IMR-90 (cell line): Measurements from ENCODE around the gene TMEM235. TPM values are rescaled to one million over a fixed set of nuclear protein-coding genes. Genes with fewer than 3 reads are reported as not detected.

Experiments
- ATAC-seq: fragments of 200-7000 bp; cut with Tn5 transposase; 2 replicates; pipeline ENCODE4 v1.9.1; 2020; ENCODE audit warnings: low read depth, mild to moderate bottlenecking, moderate library complexity
- BruUV-seq: library from RNA; stranded (reverse); fragments of 400-500 nt; replicated peaks from 2 replicates; lab custom pipeline; 2021; lab: Mats Ljungman, UMichigan
- CTCF ChIA-PET: fragments of 300-600 bp; formaldehyde crosslinking; extraction: SDS; loops from one replicate; lab custom pipeline; 2021; ENCODE audit warnings: antibody characterized with exemption; lab: Yijun Ruan, JAX
- POLR2A ChIA-PET: fragments of 300-600 bp; sonication (Branson Sonifier 250); formaldehyde crosslinking; loops from one replicate; lab custom pipeline; 2022; ENCODE audit warnings: antibody characterized with exemption; ENCODE audit not compliant: unreplicated experiment; lab: Charles Lee
- DNase-seq: peaks from one replicate; pipeline ENCODE4 v3.0.0; 2013
- H2AFZ ChIP-seq: replicated peaks from 2 replicates; pipeline ENCODE3; 2013; ENCODE audit warnings: low read length, mild to moderate bottlenecking; ENCODE audit not compliant: poor library complexity
- H2AK5ac ChIP-seq: 2 replicates; pipeline ENCODE4 v1.6.1; 2013; ENCODE audit warnings: low read depth, low read length, inconsistent platforms
- H2AK9ac ChIP-seq: replicated peaks from 2 replicates; pipeline ENCODE3; 2013; ENCODE audit warnings: mild to moderate bottlenecking, low read depth, low read length, moderate library complexity; ENCODE audit not compliant: poor library complexity
- H2BK120ac ChIP-seq: 2 replicates; pipeline ENCODE4 v1.6.1; 2013; ENCODE audit warnings: low read depth, low read length, inconsistent platforms
- H2BK15ac ChIP-seq: 3 replicates; pipeline ENCODE4 v1.6.1; 2013; ENCODE audit warnings: low read depth, low read length, inconsistent platforms
- H2BK20ac ChIP-seq: 2 replicates; pipeline ENCODE4 v1.6.1; 2013; ENCODE audit warnings: low read depth, mild to moderate bottlenecking, inconsistent platforms, low read length, moderate library complexity
- H2BK5ac ChIP-seq: 2 replicates; pipeline ENCODE4 v1.6.1; 2013; ENCODE audit warnings: mild to moderate bottlenecking, low read depth, low read length, inconsistent platforms; ENCODE audit not compliant: poor library complexity, severe bottlenecking
- H3K14ac ChIP-seq: replicated peaks from 2 replicates; pipeline ENCODE4 v1.6.1; 2013; ENCODE audit warnings: low read depth, low read length, inconsistent platforms
- H3K18ac ChIP-seq: 2 replicates; pipeline ENCODE4 v1.6.1; 2013; ENCODE audit warnings: low read depth, low read length, control low read depth
- H3K23ac ChIP-seq: 2 replicates; pipeline ENCODE4 v1.6.1; 2013; ENCODE audit warnings: low read depth, low read length, inconsistent platforms
- H3K27ac ChIP-seq: 2 replicates; pipeline ENCODE4 v1.5.1; 2013; ENCODE audit warnings: mild to moderate bottlenecking, control low read depth, low read length; ENCODE audit not compliant: insufficient read depth
- H3K27me3 ChIP-seq: 2 replicates; pipeline ENCODE4 v1.6.1; 2013; ENCODE audit warnings: low read length; ENCODE audit not compliant: control insufficient read depth, insufficient read depth
- H3K36me3 ChIP-seq: 2 replicates; pipeline ENCODE4 v1.6.1; 2013; ENCODE audit warnings: low read length, mixed read lengths; ENCODE audit not compliant: control insufficient read depth, insufficient read depth
- H3K4ac ChIP-seq: 2 replicates; pipeline ENCODE4 v1.6.1; 2013; ENCODE audit warnings: low read depth, low read length, inconsistent platforms
- H3K4me1 ChIP-seq: 2 replicates; pipeline ENCODE4 v1.6.1; 2013; ENCODE audit warnings: low read length, mixed read lengths; ENCODE audit not compliant: control insufficient read depth, insufficient read depth
- H3K4me2 ChIP-seq: 2 replicates; pipeline ENCODE4 v1.6.1; 2013; ENCODE audit warnings: low read depth, mild to moderate bottlenecking, control low read depth, low read length, moderate library complexity
- H3K4me3 ChIP-seq: 2 replicates; pipeline ENCODE4 v1.5.1; 2013; ENCODE audit warnings: low read depth, mild to moderate bottlenecking, control low read depth, low read length, moderate library complexity; ENCODE audit not compliant: insufficient read depth
- H3K56ac ChIP-seq: 2 replicates; pipeline ENCODE4 v1.6.1; 2013; ENCODE audit warnings: low read length, inconsistent platforms; ENCODE audit not compliant: insufficient read depth; ENCODE audit errors: extremely low read depth
- H3K79me1 ChIP-seq, 2 experiments: 2 replicates each; pipeline ENCODE4 v1.6.1; 2013; ENCODE audit warnings: low read length in 2 of 2, inconsistent platforms in 1 of 2, low read depth in 1 of 2
- H3K9ac ChIP-seq: 2 replicates; pipeline ENCODE4 v1.6.1; 2013; ENCODE audit warnings: low read depth, low read length, control low read depth
- H3K9me1 ChIP-seq: 2 replicates; pipeline ENCODE4 v1.6.1; 2013; ENCODE audit warnings: low read length, inconsistent platforms; ENCODE audit not compliant: insufficient read depth
- H3K9me3 ChIP-seq: 2 replicates; pipeline ENCODE4 v1.6.1; 2013; ENCODE audit warnings: low read length; ENCODE audit not compliant: control insufficient read depth, insufficient read depth
- H4K20me1 ChIP-seq: 2 replicates; pipeline ENCODE4 v1.6.1; 2013; ENCODE audit warnings: low read length, inconsistent platforms; ENCODE audit not compliant: insufficient read depth
- H4K5ac ChIP-seq: 2 replicates; pipeline ENCODE4 v1.6.1; 2013; ENCODE audit warnings: mild to moderate bottlenecking, low read depth, low read length, control low read depth
- H4K8ac ChIP-seq, 2 experiments: 2 replicates each; pipeline ENCODE4 v1.6.1; 2013; ENCODE audit warnings: low read depth in 2 of 2, low read length in 2 of 2, control low read depth in 1 of 2, inconsistent platforms in 1 of 2
- H4K91ac ChIP-seq: 2 replicates; pipeline ENCODE4 v1.6.1; 2013; ENCODE audit warnings: low read depth, low read length, inconsistent platforms; ENCODE audit not compliant: insufficient read depth
- BHLHE40 ChIP-seq: fragments of 150-350 bp; IDR thresholded peaks from 2 replicates; pipeline ENCODE4 v1.6.1; 2016; ENCODE audit warnings: mild to moderate bottlenecking, low read depth, low read length
- CEBPB ChIP-seq: IDR thresholded peaks from 2 replicates; pipeline ENCODE4 v1.6.1; 2012; ENCODE audit warnings: low read depth, low read length, improper control_type of control experiment
- CHD1 ChIP-seq: IDR thresholded peaks from 2 replicates; pipeline ENCODE4 v1.6.1; 2012; ENCODE audit warnings: low read depth, low read length, improper control_type of control experiment
- FOS ChIP-seq: fragments of 150-350 bp; IDR thresholded peaks from 2 replicates; pipeline ENCODE4 v1.6.1; 2016; ENCODE audit warnings: low read depth, low read length
- MAFK ChIP-seq: IDR thresholded peaks from 2 replicates; pipeline ENCODE4 v1.6.1; 2012; ENCODE audit warnings: low read depth, low read length, improper control_type of control experiment
- MAZ ChIP-seq: IDR thresholded peaks from 2 replicates; pipeline ENCODE4 v1.6.1; 2012; ENCODE audit warnings: low read depth, mild to moderate bottlenecking, low read length, improper control_type of control experiment, moderate library complexity, borderline replicate concordance
- MXI1 ChIP-seq: IDR thresholded peaks from 2 replicates; pipeline ENCODE4 v1.6.1; 2012; ENCODE audit warnings: low read depth, mild to moderate bottlenecking, low read length, moderate library complexity, borderline replicate concordance
- NFE2L2 ChIP-seq: fragments of 150-350 bp; IDR thresholded peaks from 2 replicates; pipeline ENCODE4 v1.6.1; 2016; ENCODE audit warnings: low read depth, mild to moderate bottlenecking, low read length
- POLR2A ChIP-seq: IDR thresholded peaks from 2 replicates; pipeline ENCODE4 v1.6.1; 2012; ENCODE audit warnings: mild to moderate bottlenecking, low read depth, low read length
- RAD21 ChIP-seq: IDR thresholded peaks from 2 replicates; pipeline ENCODE4 v1.6.1; 2012; ENCODE audit warnings: low read length, improper control_type of control experiment
- RCOR1 ChIP-seq: IDR thresholded peaks from 2 replicates; pipeline ENCODE4 v1.6.1; 2012; ENCODE audit warnings: mild to moderate bottlenecking, low read length, improper control_type of control experiment; ENCODE audit not compliant: insufficient replicate concordance
- RFX5 ChIP-seq: IDR thresholded peaks from 2 replicates; pipeline ENCODE4 v1.8.0; 2012; ENCODE audit warnings: low read depth, mild to moderate bottlenecking, low read length, moderate library complexity
- SMC3 ChIP-seq: fragments of 150-350 bp; IDR thresholded peaks from 2 replicates; pipeline ENCODE4 v1.6.1; 2016; ENCODE audit warnings: low read depth, mild to moderate bottlenecking, antibody characterized with exemption, low read length, moderate library complexity
- WGBS, 2 experiments: methylation state at CpG; one replicate each; pipeline versions ENCODE4 v1.1.5 to v1.1.7; 2013; ENCODE audit warnings: missing lambda C conversion rate in 2 of 2; ENCODE audit not compliant: insufficient read length in 1 of 2; ENCODE audit errors: extremely low coverage in 2 of 2; 5-methylcytosine and 5-hydroxymethylcytosine counted together
- dilution Hi-C: fragments of 300-500 bp; cut with HindIII; formaldehyde crosslinking; loops from one replicate; pipeline ENCODE4 v1.14.3; 2018; ENCODE audit warnings: low sequenced_read_pairs; ENCODE audit not compliant: unreplicated experiment
- in situ Hi-C: fragments of 300-500 bp; cut with MboI; formaldehyde crosslinking; loops from 3 replicates; pipeline ENCODE4 v1.14.3; 2019; ENCODE audit warnings: low sequenced_read_pairs, inconsistent platforms, mixed read lengths
- intact Hi-C: fragments of 100-400 bp; cut with micrococcal nuclease; formaldehyde crosslinking; loops from 2 replicates; pipeline ENCODE4 v1.10.0; 2022
- polyA plus RNA-seq, 3 experiments: library from polyadenylated mRNA; depleted of rRNA; stranded (reverse); fragments of >200 nt; gene quantifications; 2 replicates each; pipeline ENCODE4 v1.2.3, GENCODE V29; 2012; ENCODE audit warnings: low replicate concordance in 1 of 3
- total RNA-seq: library from RNA; depleted of rRNA; stranded (reverse); fragments of >200 nt; gene quantifications from 2 replicates; pipeline ENCODE4 v1.2.3, GENCODE V29; 2012
- TF ChIP-seq, protein P1 (sequence below): conservative IDR thresholded peaks from 2 replicates; pipeline ENCODE4 v1.5.1; 2012; ENCODE audit warnings: mild to moderate bottlenecking, low read depth, low read length, improper control_type of control experiment
- TF ChIP-seq, protein P2 (sequence below): fragments of 150-350 bp; IDR thresholded peaks from 2 replicates; pipeline ENCODE4 v1.6.1; 2016; ENCODE audit warnings: low read depth, mild to moderate bottlenecking, low read length, moderate library complexity, borderline replicate concordance
- TF ChIP-seq, protein P3 (sequence below): fragments of 150-350 bp; IDR thresholded peaks from 2 replicates; pipeline ENCODE4 v1.6.1; 2017; ENCODE audit warnings: mild to moderate bottlenecking, antibody characterized with exemption, low read length, low read depth

The TMEM235 gene
- total and polyA plus RNA-seq, 2 of the 4 experiments (the other 2 are of a cell fraction), result not detected

DNA sequence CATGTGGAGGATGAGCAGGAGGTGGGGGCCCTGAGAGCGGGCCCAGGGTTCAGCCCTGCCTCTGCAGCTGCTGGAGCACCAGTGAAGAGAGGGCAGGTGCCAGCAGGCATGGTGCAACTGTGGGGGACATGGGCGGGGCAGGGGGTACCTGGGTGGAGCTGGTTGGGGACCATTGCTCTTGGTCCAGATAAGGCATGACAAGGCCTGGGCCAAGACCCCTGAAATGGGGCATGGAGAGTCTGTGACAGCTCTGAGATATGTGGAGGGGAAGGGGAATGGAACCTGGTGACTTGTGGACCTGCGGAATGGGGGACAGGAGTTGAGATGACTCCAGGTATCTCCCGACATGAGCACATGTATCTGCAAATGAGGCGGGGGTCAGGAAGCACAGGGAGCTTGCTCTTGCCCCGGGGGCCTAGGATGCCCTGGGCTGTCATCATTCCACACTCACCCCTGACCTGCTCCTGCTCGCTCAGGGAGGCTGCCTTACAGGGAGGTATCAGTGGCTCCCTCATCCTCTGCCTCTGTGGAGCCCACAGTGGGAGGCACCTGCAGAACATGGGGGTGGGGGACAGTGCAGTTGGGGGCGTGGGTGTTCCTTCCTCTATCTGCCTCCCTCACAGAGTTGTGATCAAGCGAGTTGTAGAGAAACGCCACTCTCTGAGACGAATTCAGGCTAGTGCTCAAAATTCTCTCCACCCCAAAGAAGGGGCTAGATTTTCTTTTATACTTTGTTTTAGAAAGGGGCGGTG is 40.2 kb downstream of the TMEM235 start:
- Histone ChIP-seq H4K91ac (no peak overlapping the region), H3K4me3 (no peak overlapping the region), H3K4me2 (no peak overlapping the region), H3K36me3 (no peaks in the 10 kb centered on the region), H4K5ac (no peak overlapping the region), H3K27ac (no peak overlapping the region), H3K18ac (no peak overlapping the region), H2BK5ac (no peak overlapping the region), H2BK20ac (no peak overlapping the region), H3K79me1 (no peaks in the 10 kb centered on the region), H3K4ac (no peak overlapping the region), H2AFZ (no peak overlapping the region), H3K56ac (no peak overlapping the region), H2BK15ac (no peak overlapping the region), H3K9ac (no peak overlapping the region), H3K9me1 (no peaks in the 10 kb centered on the region), H4K8ac (no peak overlapping the region), H3K23ac (no peak overlapping the region), H3K27me3 (peaks cover 55% of the 10 kb centered on the region), H3K14ac (no peak overlapping the region), H3K4me1 (peaks cover 13% of the 10 kb centered on the region; the same call in 1 of the 2 replicates), H2AK9ac (no peak overlapping the region), H2BK120ac (no peak overlapping the region), H4K20me1 (no peaks in the 10 kb centered on the region), H2AK5ac (no peak overlapping the region), H3K9me3 (peaks cover 5% of the 10 kb centered on the region)
- 86% methylated on average over 2 of the region's 12 CpGs; no CpG with 5 or more reads in 1 of the 2 experiments for WGBS, 2 experiments
- dilution Hi-C loops (no loop called here), in situ Hi-C loops (no loop called here), intact Hi-C loops (no loop called here)
- ChIA-PET CTCF (no interaction called here), POLR2A (no interaction called here)
- TF ChIP-seq, protein P1, sequence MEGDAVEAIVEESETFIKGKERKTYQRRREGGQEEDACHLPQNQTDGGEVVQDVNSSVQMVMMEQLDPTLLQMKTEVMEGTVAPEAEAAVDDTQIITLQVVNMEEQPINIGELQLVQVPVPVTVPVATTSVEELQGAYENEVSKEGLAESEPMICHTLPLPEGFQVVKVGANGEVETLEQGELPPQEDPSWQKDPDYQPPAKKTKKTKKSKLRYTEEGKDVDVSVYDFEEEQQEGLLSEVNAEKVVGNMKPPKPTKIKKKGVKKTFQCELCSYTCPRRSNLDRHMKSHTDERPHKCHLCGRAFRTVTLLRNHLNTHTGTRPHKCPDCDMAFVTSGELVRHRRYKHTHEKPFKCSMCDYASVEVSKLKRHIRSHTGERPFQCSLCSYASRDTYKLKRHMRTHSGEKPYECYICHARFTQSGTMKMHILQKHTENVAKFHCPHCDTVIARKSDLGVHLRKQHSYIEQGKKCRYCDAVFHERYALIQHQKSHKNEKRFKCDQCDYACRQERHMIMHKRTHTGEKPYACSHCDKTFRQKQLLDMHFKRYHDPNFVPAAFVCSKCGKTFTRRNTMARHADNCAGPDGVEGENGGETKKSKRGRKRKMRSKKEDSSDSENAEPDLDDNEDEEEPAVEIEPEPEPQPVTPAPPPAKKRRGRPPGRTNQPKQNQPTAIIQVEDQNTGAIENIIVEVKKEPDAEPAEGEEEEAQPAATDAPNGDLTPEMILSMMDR, result no peak
- TF ChIP-seq SMC3 (no peak), MXI1 (no peak), FOS (no peak), NFE2L2 (no peak), BHLHE40 (no peak), RFX5 (no peak), RCOR1 (no peak), CEBPB (no peak), POLR2A (no peak), RAD21 (no peak), MAZ (no peak), MAFK (no peak), CHD1 (no peak)
- TF ChIP-seq, protein P2, sequence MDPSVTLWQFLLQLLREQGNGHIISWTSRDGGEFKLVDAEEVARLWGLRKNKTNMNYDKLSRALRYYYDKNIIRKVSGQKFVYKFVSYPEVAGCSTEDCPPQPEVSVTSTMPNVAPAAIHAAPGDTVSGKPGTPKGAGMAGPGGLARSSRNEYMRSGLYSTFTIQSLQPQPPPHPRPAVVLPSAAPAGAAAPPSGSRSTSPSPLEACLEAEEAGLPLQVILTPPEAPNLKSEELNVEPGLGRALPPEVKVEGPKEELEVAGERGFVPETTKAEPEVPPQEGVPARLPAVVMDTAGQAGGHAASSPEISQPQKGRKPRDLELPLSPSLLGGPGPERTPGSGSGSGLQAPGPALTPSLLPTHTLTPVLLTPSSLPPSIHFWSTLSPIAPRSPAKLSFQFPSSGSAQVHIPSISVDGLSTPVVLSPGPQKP, result no peak
- TF ChIP-seq, protein P3, sequence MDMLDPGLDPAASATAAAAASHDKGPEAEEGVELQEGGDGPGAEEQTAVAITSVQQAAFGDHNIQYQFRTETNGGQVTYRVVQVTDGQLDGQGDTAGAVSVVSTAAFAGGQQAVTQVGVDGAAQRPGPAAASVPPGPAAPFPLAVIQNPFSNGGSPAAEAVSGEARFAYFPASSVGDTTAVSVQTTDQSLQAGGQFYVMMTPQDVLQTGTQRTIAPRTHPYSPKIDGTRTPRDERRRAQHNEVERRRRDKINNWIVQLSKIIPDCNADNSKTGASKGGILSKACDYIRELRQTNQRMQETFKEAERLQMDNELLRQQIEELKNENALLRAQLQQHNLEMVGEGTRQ, result no peak
- BruUV-seq, result no TSS peak
- ATAC-seq (no peak), DNase-seq (no peak)
